Hepatocyte (in vitro differentiated cells): ENCODE data around the gene MAB21L4. TPM values are rescaled to one million over a fixed set of nuclear protein-coding genes. Genes with fewer than 3 reads are reported as not detected.

Experiments used
- DNase-seq: peaks from one replicate; pipeline ENCODE4 v3.0.0-alpha.2; 2016; ENCODE audit warnings: low spot score
- H2AFZ ChIP-seq: fragments of 200-600 bp; sonication (generic); 2 replicates; pipeline ENCODE4 v1.6.0; 2016; ENCODE audit warnings: antibody characterized with exemption, mild to moderate bottlenecking
- H3K27ac ChIP-seq: fragments of 200-600 bp; sonication (generic); 2 replicates; pipeline ENCODE4 v1.5.1; 2016; ENCODE audit warnings: mild to moderate bottlenecking
- H3K27me3 ChIP-seq: fragments of 200-600 bp; sonication (generic); 2 replicates; pipeline ENCODE4 v1.6.1; 2016
- H3K36me3 ChIP-seq: fragments of 200-600 bp; sonication (generic); replicated peaks from 2 replicates; pipeline ENCODE4 v1.5.1; 2016; ENCODE audit warnings: low read depth; ENCODE audit not compliant: insufficient read depth
- H3K4me1 ChIP-seq: fragments of 200-600 bp; sonication (generic); 2 replicates; pipeline ENCODE4 v1.5.1; 2016; ENCODE audit warnings: mild to moderate bottlenecking, moderate library complexity; ENCODE audit not compliant: insufficient read depth
- H3K4me2 ChIP-seq: fragments of 200-600 bp; sonication (generic); 2 replicates; pipeline ENCODE4 v1.6.0; 2016
- H3K4me3 ChIP-seq: fragments of 200-600 bp; sonication (generic); 2 replicates; pipeline ENCODE4 v1.5.1; 2016; ENCODE audit warnings: mild to moderate bottlenecking
- H3K79me2 ChIP-seq: fragments of 200-600 bp; sonication (generic); 2 replicates; pipeline ENCODE4 v1.6.0; 2017; ENCODE audit warnings: mild to moderate bottlenecking
- H3K9me2 ChIP-seq: fragments of 200-600 bp; sonication (generic); replicated peaks from 2 replicates; pipeline ENCODE4 v1.6.0; 2017; ENCODE audit warnings: mild to moderate bottlenecking; ENCODE audit not compliant: insufficient read depth
- H3K9me3 ChIP-seq: fragments of 200-600 bp; sonication (generic); 2 replicates; pipeline ENCODE4 v1.5.1; 2016; ENCODE audit warnings: low read depth, mild to moderate bottlenecking
- H4K20me1 ChIP-seq: fragments of 200-600 bp; sonication (generic); 2 replicates; pipeline ENCODE4 v1.6.0; 2016; ENCODE audit warnings: mild to moderate bottlenecking; ENCODE audit not compliant: insufficient read depth, poor library complexity, severe bottlenecking
- EZH2 ChIP-seq: fragments of 200-600 bp; sonication (generic); IDR thresholded peaks from 2 replicates; pipeline ENCODE4 v1.6.1; 2016; ENCODE audit warnings: antibody characterized with exemption, mild to moderate bottlenecking, borderline replicate concordance
- EZH2phosphoT487 ChIP-seq: fragments of 200-600 bp; sonication (generic); IDR thresholded peaks from one replicate; pipeline ENCODE4 v1.6.1; 2018; ENCODE audit warnings: antibody characterized with exemption, mild to moderate bottlenecking, low read depth, moderate library complexity; ENCODE audit not compliant: unreplicated experiment, severe bottlenecking
- WGBS: methylation state at CpG from one replicate; pipeline ENCODE4 v1.1.6; 2016; ENCODE audit warnings: low lambda C conversion rate; ENCODE audit errors: missing lambda C conversion rate; 5-methylcytosine and 5-hydroxymethylcytosine counted together
- polyA plus RNA-seq: library from polyadenylated mRNA; unstranded; fragments of >200 nt; fragmentation: Nextera tagmentation; extraction: Ambion mirVana; gene quantifications from 2 replicates; pipeline ENCODE4 v1.2.1, GENCODE V29; 2016
- total RNA-seq: library from RNA; depleted of rRNA; stranded (reverse); fragments of >200 nt; gene quantifications from 2 replicates; pipeline ENCODE4 v1.2.3, GENCODE V29; 2014
- TF ChIP-seq, protein P1 (sequence below): fragments of 200-600 bp; sonication (generic); IDR thresholded peaks from 2 replicates; pipeline ENCODE4 v1.5.1; 2016; ENCODE audit warnings: antibody characterized with exemption, mild to moderate bottlenecking; ENCODE audit not compliant: poor library complexity

The MAB21L4 gene
- total and polyA plus RNA-seq, 2 experiments from 2014 or later, result 11.5 to 34.5 TPM

DNA sequence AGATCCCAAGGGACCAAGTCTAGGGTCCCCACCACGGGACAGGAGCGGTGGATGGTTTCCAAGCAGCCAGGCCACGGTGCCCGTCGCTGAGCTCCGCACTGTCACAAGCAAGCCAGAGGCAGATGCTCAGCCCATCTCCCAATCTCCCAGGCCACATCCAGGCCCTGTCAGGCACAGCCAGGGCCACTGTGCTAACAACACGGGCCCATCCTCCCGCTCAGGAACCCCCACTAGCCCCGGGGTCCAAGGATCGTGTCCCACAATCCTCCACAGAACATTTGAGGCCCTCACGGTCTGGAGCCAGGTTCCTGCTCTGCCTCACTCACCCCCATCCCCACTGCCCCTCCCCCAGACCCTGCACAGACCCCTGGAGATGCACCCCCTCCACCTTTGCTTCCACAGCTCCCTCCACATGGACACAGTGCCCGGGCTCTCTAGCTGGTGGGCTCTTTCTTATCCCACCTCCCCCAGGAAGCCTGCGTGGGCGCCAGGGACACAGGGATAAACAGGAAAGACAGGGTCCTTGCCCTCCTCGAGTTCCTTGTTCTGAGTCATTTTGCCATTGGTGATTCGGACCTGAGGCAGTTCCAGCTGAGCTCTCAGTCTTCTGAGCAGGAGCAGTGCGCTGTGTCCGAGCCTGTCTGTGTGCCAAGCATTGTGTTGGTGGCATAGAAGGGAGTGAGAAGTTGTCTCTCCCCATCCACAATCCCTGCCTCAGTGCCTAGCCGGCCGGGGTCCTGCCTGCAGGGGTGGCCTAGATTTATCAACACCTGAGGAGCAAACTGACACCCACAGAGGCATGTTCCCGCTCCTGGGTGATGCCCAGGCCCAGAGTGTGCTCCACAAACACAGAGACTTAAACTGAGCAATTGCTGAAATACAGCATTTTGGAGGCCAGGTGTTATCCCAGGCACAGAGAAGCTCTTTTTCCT lies 17.2 kb upstream of the MAB21L4 start:
- Histone ChIP-seq H2AFZ (no peak overlapping the region), H3K79me2 (no peaks in the 10 kb centered on the region), H3K9me3 (no peaks in the 10 kb centered on the region), H3K4me2 (no peak overlapping the region), H3K36me3 (no peaks in the 10 kb centered on the region), H3K27ac (no peak overlapping the region), H3K9me2 (no peaks in the 10 kb centered on the region), H4K20me1 (no peaks in the 10 kb centered on the region), H3K27me3 (peaks cover 11% of the 10 kb centered on the region), H3K4me1 (peaks cover 20% of the 10 kb centered on the region), H3K4me3 (no peak overlapping the region)
- TF ChIP-seq EZH2 (no peak), EZH2phosphoT487 (no peak)
- TF ChIP-seq, protein P1, sequence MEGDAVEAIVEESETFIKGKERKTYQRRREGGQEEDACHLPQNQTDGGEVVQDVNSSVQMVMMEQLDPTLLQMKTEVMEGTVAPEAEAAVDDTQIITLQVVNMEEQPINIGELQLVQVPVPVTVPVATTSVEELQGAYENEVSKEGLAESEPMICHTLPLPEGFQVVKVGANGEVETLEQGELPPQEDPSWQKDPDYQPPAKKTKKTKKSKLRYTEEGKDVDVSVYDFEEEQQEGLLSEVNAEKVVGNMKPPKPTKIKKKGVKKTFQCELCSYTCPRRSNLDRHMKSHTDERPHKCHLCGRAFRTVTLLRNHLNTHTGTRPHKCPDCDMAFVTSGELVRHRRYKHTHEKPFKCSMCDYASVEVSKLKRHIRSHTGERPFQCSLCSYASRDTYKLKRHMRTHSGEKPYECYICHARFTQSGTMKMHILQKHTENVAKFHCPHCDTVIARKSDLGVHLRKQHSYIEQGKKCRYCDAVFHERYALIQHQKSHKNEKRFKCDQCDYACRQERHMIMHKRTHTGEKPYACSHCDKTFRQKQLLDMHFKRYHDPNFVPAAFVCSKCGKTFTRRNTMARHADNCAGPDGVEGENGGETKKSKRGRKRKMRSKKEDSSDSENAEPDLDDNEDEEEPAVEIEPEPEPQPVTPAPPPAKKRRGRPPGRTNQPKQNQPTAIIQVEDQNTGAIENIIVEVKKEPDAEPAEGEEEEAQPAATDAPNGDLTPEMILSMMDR, result no peak
- DNase-seq, result no peak
- WGBS, result 87% methylated on average over 18 of the region's 21 CpGs

DNA sequence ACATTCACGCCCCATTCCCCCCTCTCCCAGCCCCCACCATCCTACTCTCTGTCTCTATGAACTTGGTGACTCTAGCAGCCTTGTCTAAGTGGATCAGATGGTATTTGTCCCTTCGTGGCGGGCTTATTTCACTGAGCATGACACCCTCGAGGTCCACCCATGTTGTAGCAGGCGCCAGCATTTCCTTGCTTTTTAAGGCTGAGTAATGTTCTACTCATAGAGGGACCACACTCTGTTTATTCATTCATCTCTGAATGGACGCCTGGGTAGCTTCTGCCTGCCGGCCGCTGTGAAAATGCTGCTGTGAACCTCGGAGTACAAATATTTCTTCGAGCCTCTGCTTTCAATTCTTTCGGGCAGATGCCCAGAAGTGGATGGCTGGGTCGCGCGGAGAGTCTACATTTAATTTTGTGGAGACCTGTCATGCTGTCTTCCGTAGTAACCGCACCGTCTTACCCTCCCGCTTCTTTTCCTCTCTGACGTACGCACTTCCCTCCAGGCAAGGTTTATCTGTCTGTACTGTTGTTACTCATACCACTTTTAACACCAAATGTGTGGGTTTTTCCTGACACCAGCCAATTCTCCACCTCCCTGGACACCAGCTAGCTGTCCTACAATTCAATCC lies 15.8 kb upstream of the MAB21L4 start:
- peaks cover 11% of the 10 kb centered on the region for H3K27me3 ChIP-seq
- no peak overlapping the region for H3K4me3 ChIP-seq
- 78% methylated on average over 20 of the region's 20 CpGs for WGBS
- H3K9me2 ChIP-seq, result no peaks in the 10 kb centered on the region
- DNase-seq, result no peak
- no peaks in the 10 kb centered on the region for H3K36me3 ChIP-seq
- H3K9me3 ChIP-seq, result no peaks in the 10 kb centered on the region
- peaks cover 11% of the 10 kb centered on the region for H3K4me1 ChIP-seq
- H3K27ac ChIP-seq, result no peak overlapping the region
- H4K20me1 ChIP-seq, result no peaks in the 10 kb centered on the region
- TF ChIP-seq, protein P1, result no peak
- TF ChIP-seq EZH2phosphoT487 (no peak), EZH2 (no peak)
- H2AFZ ChIP-seq, result no peak overlapping the region
- H3K4me2 ChIP-seq, result no peak overlapping the region
- no peaks in the 10 kb centered on the region for H3K79me2 ChIP-seq

DNA sequence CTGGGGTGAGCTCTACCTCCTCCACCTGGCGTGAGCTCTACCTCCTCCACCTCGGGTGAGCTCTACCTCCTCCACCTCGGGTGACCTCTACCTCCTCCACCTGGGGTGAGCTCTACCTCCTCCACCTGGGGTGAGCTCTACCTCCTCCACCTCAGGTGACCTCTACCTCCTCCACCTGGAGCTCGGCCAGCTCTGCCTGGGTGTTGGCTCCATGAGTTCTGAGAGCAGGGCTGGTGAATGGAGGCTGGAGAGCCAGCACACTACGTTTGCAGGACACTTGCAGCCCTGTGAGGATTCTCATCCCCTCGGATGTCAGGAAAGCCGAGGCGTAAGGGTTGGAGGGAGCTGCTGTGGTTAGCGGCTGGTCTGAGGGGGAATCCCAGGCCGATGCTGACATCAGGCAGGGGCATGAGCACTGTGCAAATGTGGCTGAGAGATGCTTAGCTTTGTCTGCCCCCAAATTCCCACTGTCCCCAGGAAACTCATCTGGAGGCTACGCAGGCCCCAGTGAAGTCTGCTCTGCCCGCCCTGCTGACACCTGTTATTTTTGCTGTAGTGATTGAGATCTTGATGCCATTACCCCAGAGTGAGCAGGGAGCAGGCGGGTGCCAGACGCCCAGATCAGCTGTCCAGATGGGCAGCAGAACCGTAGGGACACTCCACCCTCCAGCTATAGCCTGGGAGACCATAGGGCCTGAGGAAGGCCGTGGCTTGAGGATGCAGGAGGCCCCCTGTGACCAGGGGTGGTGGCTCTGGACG lies 13.4 kb upstream of the MAB21L4 start:
- no peak overlapping the region for H2AFZ ChIP-seq
- H3K9me3 ChIP-seq, result no peaks in the 10 kb centered on the region
- H3K9me2 ChIP-seq, result no peaks in the 10 kb centered on the region
- 84% methylated on average over 15 of the region's 17 CpGs for WGBS
- H3K36me3 ChIP-seq, result no peaks in the 10 kb centered on the region
- peaks cover 4% of the 10 kb centered on the region for H3K27me3 ChIP-seq
- no peaks in the 10 kb centered on the region for H3K79me2 ChIP-seq
- no peaks in the 10 kb centered on the region for H4K20me1 ChIP-seq
- no peak overlapping the region for H3K4me3 ChIP-seq
- no peak for DNase-seq
- H3K27ac ChIP-seq, result no peak overlapping the region
- TF ChIP-seq EZH2 (no peak), EZH2phosphoT487 (no peak)
- TF ChIP-seq, protein P1, result no peak
- peaks cover 10% of the 10 kb centered on the region for H3K4me1 ChIP-seq
- no peak overlapping the region for H3K4me2 ChIP-seq
